HL-60 (cell line): ENCODE measurements around the gene KRT33A.

Source experiments
- DNase-seq, 2 experiments: peaks; one replicate each; pipeline ENCODE4 v3.0.0-alpha.2; 2010 to 2020; ENCODE audit warnings: low read depth in 1 of 2, low spot score in 1 of 2
- H3K27ac ChIP-seq: fragments of 250-450 bp; sonication (Bioruptor Pico); replicated peaks from 2 replicates; pipeline ENCODE4 v1.5.1; 2020; ENCODE audit warnings: mild to moderate bottlenecking, moderate library complexity
- H3K27me3 ChIP-seq: fragments of 250-450 bp; sonication (Bioruptor Pico); 2 replicates; pipeline ENCODE4 v1.5.1; 2021; ENCODE audit warnings: mild to moderate bottlenecking, moderate library complexity; ENCODE audit not compliant: insufficient read depth, poor library complexity, severe bottlenecking
- H3K4me3 ChIP-seq: replicated peaks from 2 replicates; pipeline ENCODE4 v1.5.1; 2011; ENCODE audit warnings: mild to moderate bottlenecking, control low read depth, low read length; ENCODE audit not compliant: insufficient read depth
- GABPA ChIP-seq: IDR thresholded peaks from 2 replicates; pipeline ENCODE4 v1.6.1; 2012; ENCODE audit warnings: low read depth
- POLR2AphosphoS5 ChIP-seq: IDR thresholded peaks from 2 replicates; pipeline ENCODE4 v1.6.1; 2012; ENCODE audit warnings: low read depth
- SPI1 ChIP-seq: IDR thresholded peaks from 2 replicates; pipeline ENCODE4 v1.6.1; 2012; ENCODE audit warnings: low read depth, mild to moderate bottlenecking, borderline replicate concordance
- TF ChIP-seq, protein P1 (sequence below): IDR thresholded peaks from one replicate; pipeline ENCODE4 v1.5.1; 2011; ENCODE audit warnings: low read length, control low read depth, inconsistent platforms; ENCODE audit not compliant: insufficient read depth
- TF ChIP-seq, protein P2 (sequence below): IDR thresholded peaks from 2 replicates; pipeline ENCODE4 v1.6.1; 2012; ENCODE audit warnings: low read depth; ENCODE audit not compliant: insufficient replicate concordance

Gene KRT33A

DNA sequence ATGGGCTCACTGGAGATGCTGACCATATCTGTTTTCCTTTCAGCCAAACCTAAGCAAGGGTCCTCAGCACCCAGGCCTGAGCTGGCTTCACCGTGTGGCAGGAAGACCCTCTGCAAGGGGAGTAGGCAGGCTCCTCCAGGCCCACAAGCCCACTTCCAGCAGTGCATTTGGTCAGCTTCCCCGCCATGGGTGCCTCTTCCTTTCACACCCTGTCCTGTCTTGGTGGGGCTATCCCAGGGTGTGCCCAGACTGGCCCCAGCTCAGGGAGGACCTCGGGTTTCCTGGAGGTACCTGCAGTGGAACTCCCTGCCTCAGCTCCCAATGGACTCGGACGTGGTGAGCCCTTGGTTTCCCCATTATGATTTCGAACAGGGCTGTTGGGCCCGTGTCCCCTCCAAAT lies 22.4 kb downstream of the KRT33A start:
- H3K27ac ChIP-seq, result no peak overlapping the region
- TF ChIP-seq SPI1 (no peak), POLR2AphosphoS5 (no peak)

DNA sequence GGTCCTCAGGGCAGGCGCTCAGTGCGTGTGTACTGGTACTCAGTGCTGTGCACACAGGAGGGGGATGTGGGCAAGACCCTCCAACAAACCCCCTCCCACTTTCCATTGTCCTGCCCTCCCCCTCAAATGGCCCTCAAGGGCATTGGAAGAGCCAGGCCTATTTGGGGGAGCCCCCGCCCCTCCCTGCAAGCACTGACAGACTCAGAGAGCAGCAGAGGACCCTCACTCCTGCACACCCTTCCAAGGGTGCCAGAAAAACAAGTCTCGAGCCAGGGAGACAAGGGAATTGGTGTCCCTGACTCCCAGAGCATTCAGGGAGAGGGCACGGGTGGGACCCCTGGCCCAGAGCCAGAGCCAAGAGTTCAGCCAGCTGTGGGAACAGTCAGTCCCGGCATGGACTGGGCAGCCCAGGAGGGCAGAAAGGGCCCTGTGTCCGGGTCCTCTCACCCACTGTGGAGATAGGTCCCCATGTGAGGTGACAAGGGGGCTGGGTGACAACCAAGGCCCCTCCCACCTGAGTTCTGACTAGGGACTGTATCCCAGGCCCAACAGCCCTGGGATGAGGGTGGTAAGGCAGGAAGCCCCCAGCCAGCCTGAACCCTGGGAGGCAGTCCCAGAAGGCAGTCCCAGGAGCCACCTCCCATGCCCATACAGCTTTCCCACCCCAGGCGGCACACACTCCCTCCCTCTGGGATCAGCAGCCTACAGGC lies 23.1 kb downstream of the KRT33A start:
- Histone ChIP-seq H3K27ac (no peak overlapping the region), H3K4me3 (no peak overlapping the region), H3K27me3 (peaks cover 2% of the 10 kb centered on the region)
- DNase-seq, result no peak
- TF ChIP-seq POLR2AphosphoS5 (no peak), SPI1 (no peak), GABPA (no peak)
- TF ChIP-seq, protein P1, sequence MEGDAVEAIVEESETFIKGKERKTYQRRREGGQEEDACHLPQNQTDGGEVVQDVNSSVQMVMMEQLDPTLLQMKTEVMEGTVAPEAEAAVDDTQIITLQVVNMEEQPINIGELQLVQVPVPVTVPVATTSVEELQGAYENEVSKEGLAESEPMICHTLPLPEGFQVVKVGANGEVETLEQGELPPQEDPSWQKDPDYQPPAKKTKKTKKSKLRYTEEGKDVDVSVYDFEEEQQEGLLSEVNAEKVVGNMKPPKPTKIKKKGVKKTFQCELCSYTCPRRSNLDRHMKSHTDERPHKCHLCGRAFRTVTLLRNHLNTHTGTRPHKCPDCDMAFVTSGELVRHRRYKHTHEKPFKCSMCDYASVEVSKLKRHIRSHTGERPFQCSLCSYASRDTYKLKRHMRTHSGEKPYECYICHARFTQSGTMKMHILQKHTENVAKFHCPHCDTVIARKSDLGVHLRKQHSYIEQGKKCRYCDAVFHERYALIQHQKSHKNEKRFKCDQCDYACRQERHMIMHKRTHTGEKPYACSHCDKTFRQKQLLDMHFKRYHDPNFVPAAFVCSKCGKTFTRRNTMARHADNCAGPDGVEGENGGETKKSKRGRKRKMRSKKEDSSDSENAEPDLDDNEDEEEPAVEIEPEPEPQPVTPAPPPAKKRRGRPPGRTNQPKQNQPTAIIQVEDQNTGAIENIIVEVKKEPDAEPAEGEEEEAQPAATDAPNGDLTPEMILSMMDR, result no peak
- TF ChIP-seq, protein P2, sequence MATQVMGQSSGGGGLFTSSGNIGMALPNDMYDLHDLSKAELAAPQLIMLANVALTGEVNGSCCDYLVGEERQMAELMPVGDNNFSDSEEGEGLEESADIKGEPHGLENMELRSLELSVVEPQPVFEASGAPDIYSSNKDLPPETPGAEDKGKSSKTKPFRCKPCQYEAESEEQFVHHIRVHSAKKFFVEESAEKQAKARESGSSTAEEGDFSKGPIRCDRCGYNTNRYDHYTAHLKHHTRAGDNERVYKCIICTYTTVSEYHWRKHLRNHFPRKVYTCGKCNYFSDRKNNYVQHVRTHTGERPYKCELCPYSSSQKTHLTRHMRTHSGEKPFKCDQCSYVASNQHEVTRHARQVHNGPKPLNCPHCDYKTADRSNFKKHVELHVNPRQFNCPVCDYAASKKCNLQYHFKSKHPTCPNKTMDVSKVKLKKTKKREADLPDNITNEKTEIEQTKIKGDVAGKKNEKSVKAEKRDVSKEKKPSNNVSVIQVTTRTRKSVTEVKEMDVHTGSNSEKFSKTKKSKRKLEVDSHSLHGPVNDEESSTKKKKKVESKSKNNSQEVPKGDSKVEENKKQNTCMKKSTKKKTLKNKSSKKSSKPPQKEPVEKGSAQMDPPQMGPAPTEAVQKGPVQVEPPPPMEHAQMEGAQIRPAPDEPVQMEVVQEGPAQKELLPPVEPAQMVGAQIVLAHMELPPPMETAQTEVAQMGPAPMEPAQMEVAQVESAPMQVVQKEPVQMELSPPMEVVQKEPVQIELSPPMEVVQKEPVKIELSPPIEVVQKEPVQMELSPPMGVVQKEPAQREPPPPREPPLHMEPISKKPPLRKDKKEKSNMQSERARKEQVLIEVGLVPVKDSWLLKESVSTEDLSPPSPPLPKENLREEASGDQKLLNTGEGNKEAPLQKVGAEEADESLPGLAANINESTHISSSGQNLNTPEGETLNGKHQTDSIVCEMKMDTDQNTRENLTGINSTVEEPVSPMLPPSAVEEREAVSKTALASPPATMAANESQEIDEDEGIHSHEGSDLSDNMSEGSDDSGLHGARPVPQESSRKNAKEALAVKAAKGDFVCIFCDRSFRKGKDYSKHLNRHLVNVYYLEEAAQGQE, result no peak

More for the DNA sequence above, 22.4 kb downstream of the KRT33A start:
- Histone ChIP-seq H3K27me3 (peaks cover 2% of the 10 kb centered on the region), H3K4me3 (no peak overlapping the region)
- no peak for DNase-seq

DNA sequence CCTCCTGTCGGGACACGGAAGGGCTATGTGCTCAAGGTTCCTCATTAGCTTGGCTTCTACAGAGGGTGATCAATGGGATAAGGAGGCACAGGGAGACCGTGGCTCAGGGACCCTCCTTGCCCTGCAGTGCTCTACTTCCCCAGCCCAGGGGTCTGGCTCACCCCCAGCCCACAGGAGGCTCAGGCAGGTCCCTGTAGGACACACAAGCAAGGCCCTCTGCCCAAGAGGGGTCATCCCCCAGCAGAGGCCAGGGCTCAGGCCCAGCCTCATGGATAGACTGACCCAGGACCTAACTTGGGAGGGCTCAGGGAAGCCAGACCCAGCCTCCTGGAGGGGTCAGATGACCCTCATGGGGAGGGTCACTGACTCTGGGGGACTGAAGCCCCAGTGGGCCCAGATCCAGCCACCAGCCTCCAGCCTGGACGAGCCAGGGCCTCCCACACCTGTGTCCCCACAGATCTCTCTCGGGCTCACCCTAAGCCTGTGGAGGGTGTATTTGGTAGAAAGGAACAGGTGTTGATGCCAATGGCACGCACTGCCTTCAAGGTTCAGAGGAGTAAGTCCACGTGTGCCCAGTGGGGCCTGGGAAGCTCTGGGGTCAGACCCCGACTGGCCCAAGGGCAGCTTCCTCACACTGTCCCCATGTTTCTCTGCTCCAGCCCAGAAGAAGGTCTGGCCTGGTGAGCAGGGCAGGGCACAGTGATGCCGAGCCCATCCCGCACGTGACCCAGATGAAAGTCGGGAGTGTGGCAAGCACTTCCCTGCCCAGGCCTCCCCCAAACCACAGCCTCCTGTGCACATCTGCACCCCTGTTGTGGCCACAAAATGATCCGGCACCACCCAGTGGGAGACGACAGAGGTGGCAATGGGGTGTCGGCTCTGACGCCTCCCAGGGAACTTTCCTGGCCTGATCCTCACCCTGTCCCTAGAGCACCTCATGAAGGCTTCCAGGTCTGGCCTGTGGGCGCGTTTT lies 24.2 kb downstream of the KRT33A start:
- peak in 1 of 2 experiments; percentile 26 for DNase-seq
- H3K4me3 ChIP-seq, result no peak overlapping the region
- no peak overlapping the region for H3K27ac ChIP-seq
- H3K27me3 ChIP-seq, result peaks cover 2% of the 10 kb centered on the region
- TF ChIP-seq, protein P2, result no peak
- peak; percentile 41; the same call in 1 of the 2 replicates for TF ChIP-seq SPI1
- TF ChIP-seq, protein P1, result no peak
- no peak for TF ChIP-seq GABPA
- peak; percentile 51; the same call in 1 of the 2 replicates for TF ChIP-seq POLR2AphosphoS5

DNA sequence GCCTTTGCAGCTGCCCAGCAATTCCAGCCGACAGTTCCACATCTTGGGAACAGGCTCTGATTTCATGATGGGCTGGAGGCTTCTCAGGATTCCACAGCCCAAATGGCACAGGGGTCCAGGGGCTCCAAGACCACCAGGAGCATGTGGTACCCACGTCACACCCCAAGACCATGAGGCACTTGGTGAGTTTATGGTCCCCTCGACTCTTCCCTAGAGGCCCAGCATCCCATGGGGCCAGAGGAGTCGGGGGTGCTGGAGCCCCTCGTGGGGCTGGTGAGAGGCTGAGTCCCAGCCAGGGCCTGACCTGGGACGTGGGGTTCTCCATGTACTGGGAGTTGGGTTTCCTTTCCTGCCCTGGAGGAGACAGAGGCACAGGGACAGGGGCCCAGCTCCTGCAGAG lies 25.0 kb downstream of the KRT33A start:
- H3K27ac ChIP-seq, result no peak overlapping the region
- no peak for TF ChIP-seq GABPA
- TF ChIP-seq, protein P1, result no peak
- no peak for TF ChIP-seq POLR2AphosphoS5
- TF ChIP-seq SPI1, result no peak
- TF ChIP-seq, protein P2, result no peak
- no peaks in the 10 kb centered on the region for H3K27me3 ChIP-seq
- no peak overlapping the region for H3K4me3 ChIP-seq
- DNase-seq, result no peak
